CD4-positive, alpha-beta T cell treated with Interleukin-21 for 1 hour (primary cell): Measurements from ENCODE around the gene REXO1.
"Not testable (repeated sequence)": the region's sequence is repeated elsewhere in the genome, so short reads cannot be mapped to it uniquely, and the experiment has no call there.

ENCODE experiments used
- DNase-seq: peaks from one replicate; pipeline ENCODE4 v3.0.0-alpha.2; 2020

Gene REXO1, protein sequence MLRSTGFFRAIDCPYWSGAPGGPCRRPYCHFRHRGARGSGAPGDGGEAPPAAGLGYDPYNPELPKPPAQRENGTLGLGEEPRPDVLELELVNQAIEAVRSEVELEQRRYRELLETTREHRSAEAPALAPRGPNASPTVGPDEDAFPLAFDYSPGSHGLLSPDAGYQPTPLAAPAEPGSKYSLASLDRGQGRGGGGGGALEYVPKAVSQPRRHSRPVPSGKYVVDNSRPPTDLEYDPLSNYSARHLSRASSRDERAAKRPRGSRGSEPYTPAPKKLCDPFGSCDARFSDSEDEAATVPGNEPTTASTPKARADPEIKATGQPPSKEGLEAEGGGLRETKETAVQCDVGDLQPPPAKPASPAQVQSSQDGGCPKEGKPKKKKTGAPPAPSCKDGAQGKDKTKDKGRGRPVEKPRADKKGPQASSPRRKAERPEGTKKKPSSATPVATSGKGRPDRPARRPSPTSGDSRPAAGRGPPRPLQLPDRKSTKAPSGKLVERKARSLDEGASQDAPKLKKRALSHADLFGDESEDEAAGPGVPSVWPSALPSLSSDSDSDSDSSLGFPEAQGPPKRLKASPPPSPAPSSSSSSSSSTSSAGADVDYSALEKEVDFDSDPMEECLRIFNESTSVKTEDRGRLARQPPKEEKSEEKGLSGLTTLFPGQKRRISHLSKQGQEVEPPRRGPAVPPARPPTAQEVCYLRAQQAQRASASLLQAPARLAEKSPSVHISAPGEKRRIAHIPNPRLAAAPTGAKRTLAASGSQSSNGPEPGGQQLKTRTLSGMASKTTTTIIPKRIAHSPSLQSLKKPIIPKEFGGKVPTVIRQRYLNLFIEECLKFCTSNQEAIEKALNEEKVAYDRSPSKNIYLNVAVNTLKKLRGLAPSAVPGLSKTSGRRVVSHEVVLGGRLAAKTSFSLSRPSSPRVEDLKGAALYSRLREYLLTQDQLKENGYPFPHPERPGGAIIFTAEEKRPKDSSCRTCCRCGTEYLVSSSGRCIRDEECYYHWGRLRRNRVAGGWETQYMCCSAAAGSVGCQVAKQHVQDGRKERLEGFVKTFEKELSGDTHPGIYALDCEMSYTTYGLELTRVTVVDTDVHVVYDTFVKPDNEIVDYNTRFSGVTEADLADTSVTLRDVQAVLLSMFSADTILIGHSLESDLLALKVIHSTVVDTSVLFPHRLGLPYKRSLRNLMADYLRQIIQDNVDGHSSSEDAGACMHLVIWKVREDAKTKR

DNA sequence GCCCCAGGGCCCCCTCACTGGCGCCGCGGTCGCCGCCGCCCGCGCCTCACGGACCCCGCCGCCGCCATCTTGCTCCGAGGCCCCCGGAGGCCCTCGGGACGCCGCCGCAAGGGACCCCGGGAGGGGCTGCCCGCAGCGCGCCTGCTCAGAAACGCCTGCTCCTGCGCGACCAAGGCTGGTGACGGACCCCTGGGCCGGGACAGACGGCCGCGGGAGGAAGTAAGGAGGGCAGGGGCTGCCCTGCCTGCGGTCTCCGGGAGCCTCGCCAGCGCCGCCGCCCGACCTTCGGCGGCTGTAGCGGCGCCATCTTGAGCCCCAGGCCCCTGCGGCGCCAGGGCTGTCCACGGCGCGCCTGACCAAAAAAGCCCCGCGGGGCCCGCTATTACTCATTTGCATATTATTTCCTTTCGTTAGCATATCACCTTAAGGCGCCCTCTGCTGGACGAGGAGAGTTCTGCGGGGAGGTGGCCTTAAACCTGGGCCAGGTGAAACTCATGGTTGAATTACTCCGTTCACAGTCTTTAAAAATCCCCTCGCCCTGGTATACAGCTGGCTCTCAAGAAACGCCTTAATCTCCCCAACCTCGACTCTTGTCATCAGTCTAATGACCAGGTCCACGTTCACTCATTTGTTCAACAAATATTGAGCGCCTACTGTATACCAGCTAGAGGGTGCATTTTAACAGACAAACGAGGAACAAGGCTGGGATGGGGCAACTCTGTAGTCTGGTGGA, at the start of gene REXO1:
Gene REXO1, minus strand, starts transcription at position 85 of the 733 bp plus-strand sequence. CDS start 125 bp downstream, outside the sequence.
- peak; percentile 98 for DNase-seq

DNA sequence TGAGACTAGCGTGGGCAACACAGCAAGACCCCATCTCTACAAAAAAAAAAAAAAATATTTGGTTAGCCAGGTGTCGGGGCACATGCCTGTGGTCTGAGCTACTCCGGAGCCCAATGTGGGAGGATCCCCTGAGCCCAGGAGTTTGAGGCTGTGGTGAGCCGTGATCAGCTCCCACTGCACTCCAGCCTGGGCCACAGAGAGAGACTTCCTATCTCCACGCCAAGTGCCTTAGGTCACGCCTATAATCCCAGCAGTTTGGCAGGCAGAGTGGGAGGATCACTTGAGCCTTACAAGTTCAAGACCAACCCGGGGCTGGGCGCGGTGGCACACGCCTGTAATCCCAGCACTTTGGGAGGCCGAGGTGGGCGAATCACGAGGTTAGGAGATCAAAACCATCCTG, 48.2 kb upstream of the REXO1 start:
- no peak for DNase-seq

DNA sequence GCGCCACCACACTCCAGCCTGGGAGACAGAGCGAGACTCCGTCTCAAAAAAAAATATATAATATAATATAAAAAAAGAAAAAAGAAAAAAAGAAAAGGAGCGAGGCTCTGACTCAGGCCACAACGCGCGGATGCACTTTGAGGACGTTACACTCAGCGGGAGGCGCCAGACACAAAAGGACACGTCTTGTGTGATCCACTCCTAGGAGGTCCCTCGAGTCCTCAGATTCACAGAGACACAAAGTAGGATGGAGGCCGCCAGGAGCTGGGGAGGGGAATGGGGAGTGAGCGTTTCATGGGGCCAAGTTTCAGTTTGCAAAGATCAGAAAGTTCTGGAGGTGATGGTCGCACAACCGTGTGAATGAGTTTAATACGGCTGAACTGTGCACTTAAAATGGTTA, 45.5 kb upstream of the REXO1 start:
- DNase-seq, result no peak

DNA sequence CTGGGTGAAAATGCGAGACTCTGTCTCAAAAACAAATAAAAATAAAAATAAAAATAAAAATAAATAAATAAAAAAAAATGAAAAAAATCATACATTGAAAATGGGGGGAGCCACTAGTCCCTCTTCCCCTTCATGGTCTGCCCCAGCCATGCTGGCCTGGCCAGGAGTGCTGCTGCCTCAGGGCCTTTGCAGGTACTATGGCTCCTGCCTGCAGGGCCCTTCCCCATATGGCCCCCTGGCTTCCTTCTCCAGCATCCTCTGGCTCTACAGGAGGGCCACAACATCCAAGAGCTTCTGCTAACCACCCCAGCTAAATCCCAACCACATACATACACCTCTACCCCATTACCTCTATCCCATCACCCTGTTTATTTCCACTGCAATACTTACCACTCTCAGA, 41.6 kb upstream of the REXO1 start:
- DNase-seq, result no peak

DNA sequence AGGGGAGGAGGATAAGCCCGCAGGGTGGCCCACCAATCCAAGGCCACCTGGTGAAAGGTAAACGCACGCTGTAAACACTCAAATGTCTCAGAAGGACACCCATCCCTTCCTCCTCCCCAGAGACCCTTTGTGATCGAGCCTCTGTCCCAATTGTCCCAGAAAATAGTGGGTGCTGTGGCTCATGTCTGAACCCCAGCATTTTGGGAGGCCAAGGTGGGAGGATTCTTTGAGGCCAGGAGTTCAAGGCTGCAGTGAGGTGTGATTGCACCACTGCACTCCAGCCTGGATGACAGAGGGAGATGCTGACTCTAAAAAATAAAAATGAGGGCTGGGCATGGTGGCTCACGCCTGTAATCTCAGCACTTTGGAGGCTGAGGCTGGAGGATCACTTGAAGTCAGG, 40.1 kb upstream of the REXO1 start:
- no peak for DNase-seq

DNA sequence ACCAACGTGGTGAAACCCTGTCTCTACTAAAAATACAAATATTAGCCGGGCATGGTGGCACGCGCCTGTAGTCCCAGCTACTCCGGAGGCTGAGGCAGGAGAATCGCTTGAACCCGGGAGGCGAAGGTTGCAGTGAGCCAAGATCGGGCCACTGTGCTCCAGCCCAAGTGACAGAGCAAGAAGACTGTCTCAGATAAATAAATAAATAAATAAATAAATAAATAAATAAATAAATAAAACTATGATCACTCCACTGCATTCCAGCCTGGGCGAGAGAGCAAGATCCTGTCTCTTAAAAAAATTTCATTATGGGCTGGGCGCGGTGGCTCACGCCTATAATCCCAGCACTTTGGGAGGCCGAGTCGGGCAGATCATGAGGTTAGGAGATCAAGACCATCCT, 38.1 kb upstream of the REXO1 start:
- DNase-seq, result not testable (repeated sequence)

DNA sequence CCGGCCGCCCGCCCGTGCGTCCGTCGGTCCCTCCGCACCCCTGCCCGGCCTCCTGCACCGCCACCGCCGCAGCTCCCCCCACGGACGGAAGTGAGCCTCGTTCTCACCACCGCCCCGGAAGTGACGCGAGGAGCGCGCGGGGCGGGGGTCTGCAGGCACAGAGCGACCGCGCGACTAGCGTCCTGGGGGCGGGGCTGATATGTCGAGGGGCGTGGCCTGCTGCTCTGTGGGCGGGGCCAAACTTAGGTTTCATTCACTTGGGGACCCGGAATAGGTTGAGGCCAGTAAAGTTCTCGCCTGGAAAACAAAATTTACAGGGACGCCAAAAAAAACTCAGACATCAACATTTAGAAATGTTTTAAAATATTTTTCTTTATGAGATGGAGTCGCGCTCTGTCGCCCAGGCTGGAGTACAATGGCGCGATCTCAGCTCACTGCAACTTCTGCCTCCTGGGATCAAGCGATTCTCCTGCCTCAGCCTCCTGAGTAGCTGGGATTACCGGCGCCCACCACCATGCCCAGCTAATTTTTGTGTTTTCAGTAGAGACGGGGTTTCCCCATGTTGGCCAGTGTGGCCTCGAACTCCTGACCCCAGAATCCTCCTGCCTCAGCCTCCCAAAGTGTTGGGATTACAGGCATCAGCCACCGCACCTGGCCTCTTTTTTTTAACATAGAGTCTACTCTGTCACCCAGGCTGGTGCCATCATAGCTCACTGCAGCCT, 37.3 kb upstream of the REXO1 start, which contains the start of gene ABHD17A:
Gene ABHD17A, minus strand, starts transcription at position 99 of the 722 bp plus-strand sequence. CDS start 3,930 bp downstream, outside the sequence.
- DNase-seq, result peak; percentile 95

DNA sequence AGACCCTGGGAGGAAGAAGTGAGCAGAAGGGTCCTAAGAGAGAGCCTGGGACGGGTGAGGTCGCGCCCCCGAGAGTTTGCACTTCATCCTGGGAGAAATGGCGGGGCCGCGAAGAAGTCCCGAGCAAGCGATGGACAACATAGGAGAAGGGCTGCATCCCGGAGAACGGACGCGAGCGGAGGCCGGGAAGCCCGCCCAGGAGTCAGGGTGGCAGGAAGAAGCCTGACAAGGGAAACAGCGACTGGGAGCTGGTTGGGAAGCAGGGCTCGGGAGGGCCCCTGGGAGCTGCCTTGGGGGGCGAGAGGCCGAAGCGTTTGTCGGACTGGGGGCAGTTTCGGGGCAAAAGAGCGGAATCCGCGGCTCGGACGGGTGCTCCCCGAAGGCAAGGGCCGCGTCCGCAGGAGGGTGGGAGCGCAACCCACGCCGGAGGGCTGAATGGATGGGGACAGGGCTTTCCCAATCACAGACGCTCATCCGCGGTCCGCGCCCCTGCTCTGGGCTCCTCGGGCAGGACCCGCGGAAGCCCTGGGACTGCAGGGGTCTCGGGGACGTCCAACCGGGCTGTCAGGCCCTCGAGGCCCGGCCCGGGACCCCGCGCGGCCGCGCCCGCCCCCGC, 36.5 kb upstream of the REXO1 start:
- no peak for DNase-seq

DNA sequence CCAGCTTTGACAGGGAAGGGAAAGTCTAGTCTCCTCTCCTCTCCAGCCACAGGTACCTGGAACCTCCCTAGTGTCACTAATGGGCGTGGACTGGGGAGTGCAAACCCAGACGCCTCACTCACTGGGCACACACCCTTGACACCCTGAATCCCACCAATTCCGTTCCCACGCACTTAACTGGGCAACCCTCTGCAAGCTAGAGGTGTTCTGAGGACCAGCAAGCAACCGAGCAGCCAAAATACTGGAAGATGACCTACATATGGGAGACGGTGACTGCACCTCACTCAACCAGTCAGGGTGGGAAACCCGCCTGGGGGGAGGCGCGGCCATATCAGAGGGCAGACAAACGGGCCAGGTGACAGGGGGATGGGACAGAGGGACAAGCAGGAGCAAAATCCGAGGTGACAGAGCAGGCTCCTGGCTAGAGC, 36.0 kb upstream of the REXO1 start:
- DNase-seq, result peak; percentile 70

DNA sequence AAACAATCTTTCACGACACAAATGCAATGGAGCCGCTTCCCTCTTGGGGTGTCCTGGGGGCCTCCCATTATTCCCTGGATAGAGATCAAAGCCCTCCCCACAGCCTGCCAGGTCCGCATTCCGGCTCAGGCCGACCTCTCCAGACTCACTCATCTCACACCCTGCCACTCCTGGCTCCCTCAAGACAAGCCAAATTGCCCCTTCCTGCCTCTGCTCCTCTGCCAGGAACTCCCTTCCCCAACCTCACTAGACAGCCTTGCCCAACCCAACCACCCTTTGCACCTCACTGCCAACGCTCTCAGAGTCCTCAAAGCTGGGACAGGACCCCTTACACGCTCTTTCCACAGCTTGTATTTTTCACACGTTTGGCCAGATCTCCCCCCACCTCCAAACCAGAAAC, 35.5 kb upstream of the REXO1 start:
- no peak for DNase-seq

DNA sequence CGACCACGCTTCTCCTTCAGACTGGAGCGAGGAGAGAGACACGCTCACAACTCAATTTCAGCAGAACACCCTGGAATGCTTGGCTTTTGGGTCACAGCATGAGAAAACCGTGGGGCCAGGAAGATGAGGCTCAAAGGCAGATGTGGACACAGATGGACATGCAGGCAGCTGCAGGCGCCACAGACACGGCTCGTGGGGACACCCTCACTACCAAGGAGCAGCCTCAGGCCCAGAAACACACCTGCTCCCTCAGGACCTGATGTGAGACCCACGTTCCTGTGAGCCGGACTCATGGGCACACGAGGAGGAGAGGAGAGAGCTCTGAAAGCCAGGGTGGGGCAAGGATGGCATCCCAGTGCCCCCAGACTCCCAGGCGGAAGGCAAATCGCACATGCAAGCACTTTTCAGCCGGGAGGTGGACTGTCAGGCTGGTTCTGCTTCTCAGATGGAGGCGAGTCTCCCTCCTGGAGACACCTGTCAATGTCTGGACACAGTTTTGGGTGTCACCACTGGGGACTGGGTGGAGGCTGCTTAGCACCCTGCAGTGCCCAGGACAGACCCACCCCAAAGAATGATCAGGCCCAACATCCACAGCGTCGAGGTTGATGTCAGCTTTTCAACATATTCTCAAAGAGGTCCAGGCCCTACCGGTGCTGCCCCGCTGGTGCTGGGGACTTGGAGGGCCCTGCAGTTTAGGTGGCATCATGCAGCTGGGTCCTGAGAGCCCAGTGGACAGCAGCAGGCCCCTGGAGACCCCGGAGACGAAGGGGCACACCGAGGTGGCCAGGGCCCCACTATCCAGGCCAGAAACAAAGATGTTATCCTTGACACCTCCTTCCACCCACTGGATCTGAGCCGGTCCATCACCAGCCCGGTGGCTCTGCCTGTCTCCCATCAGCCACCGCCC, 34.8 kb upstream of the REXO1 start:
- no peak for DNase-seq

DNA sequence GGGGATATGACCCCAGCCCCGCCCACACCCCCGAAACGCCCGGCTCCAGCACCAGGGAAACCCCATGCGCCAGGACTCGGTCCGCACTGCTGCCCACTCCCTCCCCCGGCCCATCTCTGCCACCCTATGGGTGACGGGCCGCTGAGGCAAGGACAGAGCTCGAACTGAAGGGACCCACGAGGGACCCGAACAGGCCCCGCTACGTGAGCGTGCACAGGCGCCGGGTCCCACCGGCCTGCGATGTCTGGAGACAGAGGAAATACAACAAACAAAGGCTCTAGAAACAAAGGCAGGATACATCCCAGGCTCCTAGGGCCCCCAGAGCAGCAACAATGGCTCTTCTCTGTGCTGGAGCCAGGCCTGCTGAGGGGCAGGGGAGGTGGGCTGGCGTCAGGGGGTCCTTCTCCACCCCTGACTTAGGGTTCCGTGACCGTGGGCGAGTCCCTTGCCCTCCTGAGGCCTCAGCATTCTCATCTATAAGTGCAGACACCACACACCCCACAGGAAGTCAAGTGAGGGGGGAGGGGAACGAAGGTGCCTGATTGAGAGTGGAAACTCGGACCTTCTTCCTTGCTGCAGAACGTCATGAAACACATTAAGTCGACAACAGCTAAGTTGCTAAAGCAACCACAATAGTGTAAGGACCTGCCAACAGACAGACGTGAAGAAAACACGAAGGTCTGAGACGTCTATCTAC, 34.0 kb upstream of the REXO1 start:
- DNase-seq, result peak; percentile 90

DNA sequence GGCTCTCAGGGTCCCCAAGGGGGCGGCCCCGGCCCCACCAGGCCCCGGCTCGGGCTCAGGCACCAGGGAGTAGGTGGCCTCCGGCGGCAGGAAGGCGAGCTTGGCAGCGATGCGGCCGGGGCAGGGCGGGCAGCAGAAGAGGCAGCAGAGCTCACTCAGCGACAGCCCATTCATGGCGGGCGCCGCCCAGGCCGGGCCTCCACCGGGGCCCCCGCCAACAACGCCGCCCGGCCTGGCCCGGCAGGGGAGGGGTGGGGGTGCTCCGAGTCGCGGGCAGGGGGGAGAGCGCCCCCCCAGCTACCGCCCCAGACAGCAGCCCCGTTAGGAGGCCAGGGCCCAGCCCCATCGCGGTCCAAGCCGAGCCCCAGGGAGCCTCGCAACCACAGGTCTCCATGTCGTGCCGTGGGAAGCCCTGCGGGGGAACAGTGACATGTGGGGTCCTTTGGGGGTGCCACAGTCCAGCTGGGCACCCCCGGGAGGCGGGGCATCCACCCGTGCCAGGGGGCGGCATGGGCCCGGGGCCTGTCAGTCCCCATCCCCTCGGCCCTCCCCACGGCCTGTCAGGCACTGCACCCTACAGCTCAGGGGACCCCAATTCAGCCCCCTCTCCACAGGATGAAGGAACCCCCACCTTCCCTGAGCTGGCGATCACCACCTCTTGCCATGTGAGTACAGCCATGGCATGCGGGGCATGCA, 33.3 kb upstream of the REXO1 start:
- DNase-seq, result not testable (repeated sequence)

DNA sequence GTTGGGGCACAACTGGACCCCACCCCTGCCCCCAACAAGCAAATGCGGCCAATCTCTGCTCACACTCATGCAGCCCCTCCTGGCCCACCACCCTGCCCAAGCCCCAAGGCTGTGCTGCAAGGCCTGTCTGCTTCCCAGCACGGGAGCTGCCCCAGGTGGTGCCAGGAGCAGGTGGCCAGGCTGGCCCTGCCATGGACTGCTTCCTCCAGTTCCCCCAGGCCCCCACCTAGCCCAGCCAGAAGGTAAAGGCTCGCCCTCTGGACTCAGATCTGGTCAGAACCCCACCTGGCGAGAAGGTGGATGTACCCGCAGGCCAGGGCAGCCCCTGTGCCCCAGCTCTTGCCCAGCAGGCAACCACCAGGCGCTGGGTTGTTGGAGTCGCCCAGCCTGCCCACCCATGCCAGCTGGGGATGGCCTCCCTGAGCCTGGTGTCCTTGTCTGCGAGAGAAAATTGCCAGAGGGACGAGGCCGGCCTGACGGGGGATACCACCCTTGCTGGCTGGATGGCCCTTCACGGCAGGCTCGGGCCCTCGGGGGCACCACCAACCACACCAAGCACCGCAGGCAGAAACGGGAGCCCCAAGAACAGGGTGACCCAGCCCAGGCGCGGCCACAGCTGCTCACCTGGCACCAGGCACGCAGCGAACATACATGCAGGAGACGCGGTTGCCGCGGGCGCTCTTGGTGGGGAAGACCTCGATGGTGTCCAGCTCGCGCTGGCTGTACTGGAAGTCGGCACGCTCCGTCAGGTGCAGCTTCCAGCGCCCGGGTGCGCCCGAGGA, 32.5 kb upstream of the REXO1 start:
- DNase-seq, result no peak

DNA sequence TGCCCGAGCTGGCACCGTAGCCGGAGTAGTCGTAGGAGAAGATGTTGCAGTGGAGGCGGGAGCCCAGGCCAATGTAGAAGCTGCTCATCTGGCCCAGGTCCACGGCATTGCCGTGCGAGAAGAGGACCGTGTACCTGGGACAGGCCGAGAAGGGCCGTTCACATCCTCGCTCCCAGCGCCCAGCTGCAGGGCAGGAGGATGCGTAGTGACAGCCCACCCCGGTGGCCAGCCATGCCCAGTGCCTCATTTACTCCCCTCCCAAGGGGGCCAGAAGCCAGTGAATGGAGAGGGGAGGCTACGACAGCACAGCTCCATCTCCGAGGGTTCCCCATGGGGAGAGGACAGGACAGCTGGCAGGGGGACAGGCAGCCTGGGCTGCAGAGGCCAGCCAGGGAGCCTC, 31.7 kb upstream of the REXO1 start:
- DNase-seq, result not testable (repeated sequence)

DNA sequence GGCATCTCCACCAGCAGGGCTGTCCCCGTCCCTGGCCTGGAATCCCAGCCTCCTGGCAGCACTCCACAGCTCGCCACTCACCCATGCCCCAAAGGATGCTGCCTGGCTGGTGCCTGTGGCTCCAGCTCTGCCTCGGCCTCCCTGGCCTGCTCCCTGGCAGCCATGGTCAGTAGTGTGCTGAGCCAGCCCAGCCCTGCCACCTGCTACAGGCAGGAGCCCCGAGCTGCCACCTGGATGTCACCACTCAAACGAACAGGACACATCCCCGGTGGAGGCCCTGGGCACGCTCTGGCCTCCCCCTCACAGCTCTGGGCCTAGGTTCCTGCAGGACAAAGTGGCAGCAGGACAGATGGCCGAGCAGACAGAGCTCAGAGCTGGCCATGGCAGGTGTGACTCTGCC, 30.3 kb upstream of the REXO1 start:
- not testable (repeated sequence) for DNase-seq

DNA sequence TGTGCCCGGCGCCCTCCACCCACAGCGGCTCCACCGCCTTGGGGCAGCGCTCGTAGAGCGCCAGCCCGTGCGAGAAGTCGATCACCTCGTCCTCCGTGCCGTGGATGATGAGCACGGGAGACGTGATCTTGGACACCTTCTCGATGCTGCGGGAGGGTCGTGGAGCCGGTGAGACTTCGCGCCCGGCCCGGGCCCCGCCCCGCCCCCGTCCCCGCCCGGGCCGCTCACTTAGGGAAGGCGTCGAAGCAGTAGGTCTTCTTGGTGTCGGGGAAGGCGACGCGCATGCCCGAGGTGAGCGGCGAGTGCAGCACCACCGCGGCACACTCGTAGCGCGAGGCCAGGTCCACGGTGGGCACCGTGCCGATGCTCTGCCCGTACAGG, 29.0 kb upstream of the REXO1 start:
- not testable (repeated sequence) for DNase-seq
